Stomach (tissue), 4 donors: ENCODE data around the gene ACSL5.

ENCODE experiments used
- CTCF ChIP-seq, 7 experiments: fragments of 450-650 bp in 4 of 7; fragments of 200-600 bp in 3 of 7; sonication (generic) in 3 of 7; IDR thresholded peaks; one replicate each; pipeline ENCODE4 v1.5.1; 2016 to 2019; ENCODE audit warnings: antibody characterized with exemption in 7 of 7, control low read depth in 2 of 7, mild to moderate bottlenecking in 1 of 7
- EP300 ChIP-seq: sonication (generic); formaldehyde crosslinking; IDR thresholded peaks from one replicate; pipeline ENCODE4 v1.6.1; 2017; ENCODE audit warnings: antibody characterized with exemption
- POLR2A ChIP-seq, 4 donors: fragments of 450-650 bp; IDR thresholded peaks; one replicate each; pipeline ENCODE4 v1.6.1; 2016; ENCODE audit warnings: antibody characterized with exemption in 4 of 4, control low read depth in 2 of 4, mild to moderate bottlenecking in 1 of 4, moderate library complexity in 1 of 4

GRCh38 chr10:112365451-112365850, 8.5 kb upstream of the ACSL5 start:
- TF ChIP-seq CTCF (IDR thresholded peaks at IDR 0.05) (no peak), POLR2A (IDR thresholded peaks at IDR 0.05) (no peak), EP300 (no peak)
